ENCODE data around the gene EIF3A.

EIF3A gene

GRCh38 chr10:118994321-118994720, 86.3 kb downstream of the EIF3A start:
- Histone ChIP-seq H3K4me3 (ENCODE audit: low read depth in 1 of 5, low read length in 5 of 5) (no peak overlapping the region), H3K4me1 (ENCODE audit: control insufficient read depth in 5 of 5, insufficient read depth in 5 of 5, low read length in 5 of 5) (peaks cover 0 to 7% (median 0%) of the 10 kb centered on the region in 5 donors), H3K27ac (ENCODE audit: low read depth, low read length) (no peak overlapping the region), H3K27me3 (ENCODE audit: control insufficient read depth in 5 of 5, insufficient read depth in 4 of 5, low read length in 5 of 5) (no peaks in the 10 kb centered on the region), H3K9ac (ENCODE audit: low read length in 5 of 5) (no peak overlapping the region), H3K9me3 (ENCODE audit: control insufficient read depth in 5 of 5, low read length in 5 of 5) (no peaks in the 10 kb centered on the region), H3K36me3 (ENCODE audit: control insufficient read depth in 5 of 5, insufficient read depth in 5 of 5, low read length in 5 of 5) (no peaks in the 10 kb centered on the region)

- Histone ChIP-seq H3K9me3 (ENCODE audit: control insufficient read depth in 5 of 5, low read length in 5 of 5) (no peaks in the 10 kb centered on the region), H3K27ac (ENCODE audit: low read depth, low read length) (no peak overlapping the region), H3K36me3 (ENCODE audit: control insufficient read depth in 5 of 5, insufficient read depth in 5 of 5, low read length in 5 of 5) (no peaks in the 10 kb centered on the region), H3K27me3 (ENCODE audit: control insufficient read depth in 5 of 5, insufficient read depth in 4 of 5, low read length in 5 of 5) (no peaks in the 10 kb centered on the region), H3K9ac (ENCODE audit: low read length in 5 of 5) (no peak overlapping the region), H3K4me1 (ENCODE audit: control insufficient read depth in 5 of 5, insufficient read depth in 5 of 5, low read length in 5 of 5) (no peaks in the 10 kb centered on the region), H3K4me3 (ENCODE audit: low read depth in 1 of 5, low read length in 5 of 5) (no peak overlapping the region)
Observed at GRCh38 chr10:118993214-118993613, 87.4 kb downstream of the EIF3A start.

GRCh38 chr10:118992496-118992895, 88.1 kb downstream of the EIF3A start:
- no peaks in the 10 kb centered on the region for H3K4me1 ChIP-seq (ENCODE audit: control insufficient read depth in 5 of 5, insufficient read depth in 5 of 5, low read length in 5 of 5)
- no peaks in the 10 kb centered on the region for H3K9me3 ChIP-seq (ENCODE audit: control insufficient read depth in 5 of 5, low read length in 5 of 5)

DNA sequence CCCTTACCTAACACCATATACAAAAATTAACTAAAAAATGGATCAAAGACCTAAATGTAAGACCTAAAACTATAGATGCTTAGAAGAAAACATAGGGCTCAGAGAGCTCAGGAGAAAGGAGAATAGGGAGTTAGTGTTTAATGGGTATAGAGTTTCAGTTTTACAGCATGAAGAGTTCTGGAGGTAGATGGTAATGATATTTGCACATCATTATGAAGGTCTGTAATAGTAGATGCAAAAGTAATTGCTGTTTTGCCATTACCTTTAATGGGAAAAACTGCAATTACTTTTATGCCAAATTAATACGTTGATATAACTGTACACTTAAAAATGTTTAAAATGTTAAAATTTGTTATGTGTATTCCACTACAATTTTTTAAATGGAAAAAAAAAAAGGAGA, 90.3 kb downstream of the EIF3A start:
- no peaks in the 10 kb centered on the region for H3K4me1 ChIP-seq (ENCODE audit: control insufficient read depth in 5 of 5, insufficient read depth in 5 of 5, low read length in 5 of 5)
- peaks cover 0 to 8% (median 3%) of the 10 kb centered on the region in 5 donors for H3K9me3 ChIP-seq (ENCODE audit: control insufficient read depth in 5 of 5, low read length in 5 of 5)
- no peaks in the 10 kb centered on the region for H3K27me3 ChIP-seq (ENCODE audit: control insufficient read depth in 5 of 5, insufficient read depth in 4 of 5, low read length in 5 of 5)
- no peak overlapping the region for H3K4me3 ChIP-seq (ENCODE audit: low read depth in 1 of 5, low read length in 5 of 5)
- H3K27ac ChIP-seq (ENCODE audit: low read depth, low read length): no peak overlapping the region
- no peaks in the 10 kb centered on the region for H3K36me3 ChIP-seq (ENCODE audit: control insufficient read depth in 5 of 5, insufficient read depth in 5 of 5, low read length in 5 of 5)
- no peak overlapping the region for H3K9ac ChIP-seq (ENCODE audit: low read length in 5 of 5)

More at GRCh38 chr10:118992496-118992895, 88.1 kb downstream of the EIF3A start:
- no peak overlapping the region for H3K27ac ChIP-seq (ENCODE audit: low read depth, low read length)
- no peak overlapping the region for H3K4me3 ChIP-seq (ENCODE audit: low read depth in 1 of 5, low read length in 5 of 5)
- H3K36me3 ChIP-seq (ENCODE audit: control insufficient read depth in 5 of 5, insufficient read depth in 5 of 5, low read length in 5 of 5): no peaks in the 10 kb centered on the region
- H3K9ac ChIP-seq (ENCODE audit: low read length in 5 of 5): no peak overlapping the region
- no peaks in the 10 kb centered on the region for H3K27me3 ChIP-seq (ENCODE audit: control insufficient read depth in 5 of 5, insufficient read depth in 4 of 5, low read length in 5 of 5)

GRCh38 chr10:118986815-118987790, 93.5 kb downstream of the EIF3A start:
- Histone ChIP-seq H3K27me3 (ENCODE audit: control insufficient read depth in 5 of 5, insufficient read depth in 4 of 5, low read length in 5 of 5) (no peaks in the 10 kb centered on the region), H3K4me3 (ENCODE audit: low read depth in 1 of 5, low read length in 5 of 5) (no peak overlapping the region)

DNA sequence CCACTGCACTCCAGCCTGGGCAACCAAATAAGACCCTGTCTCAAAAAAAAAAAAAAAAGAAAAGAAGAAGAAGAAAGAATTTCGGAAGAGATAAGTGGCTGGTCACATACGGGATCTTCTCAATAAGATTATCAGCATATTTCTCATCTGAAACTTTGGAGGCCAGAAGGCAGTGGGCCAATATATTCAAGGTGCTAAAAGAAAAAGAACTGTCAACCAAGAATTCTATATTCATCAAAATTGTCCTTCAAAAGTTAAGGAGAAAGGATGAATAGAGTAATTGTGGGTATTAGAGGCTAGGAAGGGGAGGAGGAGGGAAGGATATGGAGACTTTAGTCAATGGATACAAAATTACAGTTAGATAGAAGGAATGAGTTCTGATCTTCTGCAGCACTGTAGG, 95.0 kb downstream of the EIF3A start:
- H3K9me3 ChIP-seq (ENCODE audit: control insufficient read depth in 5 of 5, low read length in 5 of 5): peaks cover 0 to 10% (median 6%) of the 10 kb centered on the region in 5 donors
- H3K4me3 ChIP-seq (ENCODE audit: low read depth in 1 of 5, low read length in 5 of 5): no peak overlapping the region
- H3K27ac ChIP-seq (ENCODE audit: low read depth, low read length): no peak overlapping the region
- no peaks in the 10 kb centered on the region for H3K27me3 ChIP-seq (ENCODE audit: control insufficient read depth in 5 of 5, insufficient read depth in 4 of 5, low read length in 5 of 5)
- no peak overlapping the region for H3K9ac ChIP-seq (ENCODE audit: low read length in 5 of 5)
- H3K36me3 ChIP-seq (ENCODE audit: control insufficient read depth in 5 of 5, insufficient read depth in 5 of 5, low read length in 5 of 5): no peaks in the 10 kb centered on the region
- H3K4me1 ChIP-seq (ENCODE audit: control insufficient read depth in 5 of 5, insufficient read depth in 5 of 5, low read length in 5 of 5): peaks cover 0 to 7% (median 3%) of the 10 kb centered on the region in 5 donors

More at GRCh38 chr10:118986815-118987790, 93.5 kb downstream of the EIF3A start:
- Histone ChIP-seq H3K9ac (ENCODE audit: low read length in 5 of 5) (no peak overlapping the region), H3K36me3 (ENCODE audit: control insufficient read depth in 5 of 5, insufficient read depth in 5 of 5, low read length in 5 of 5) (no peaks in the 10 kb centered on the region), H3K27ac (ENCODE audit: low read depth, low read length) (no peak overlapping the region), H3K4me1 (ENCODE audit: control insufficient read depth in 5 of 5, insufficient read depth in 5 of 5, low read length in 5 of 5) (no peaks in the 10 kb centered on the region), H3K9me3 (ENCODE audit: control insufficient read depth in 5 of 5, low read length in 5 of 5) (peaks cover 0 to 10% (median 6%) of the 10 kb centered on the region in 5 donors)
